ENCODE results near the gene MC4R. TPM values are rescaled to one million over a fixed set of nuclear protein-coding genes. Genes with fewer than 3 reads are reported as not detected.

The MC4R gene
- not detected in 2 replicates for total RNA-seq

GRCh38 chr18:60372596-60372995 is at the start of gene MC4R:
Gene MC4R (minus strand): TSS chr18:60372775. CDS start chr18:60372349, 426 bp downstream.

Data from tracheal epithelial cell (primary cell).